ENCODE results near the gene PTPRD.
"Not testable (repeated sequence)": the region's sequence is repeated elsewhere in the genome, so short reads cannot be mapped to it uniquely, and the experiment has no call there.

The PTPRD gene

DNA sequence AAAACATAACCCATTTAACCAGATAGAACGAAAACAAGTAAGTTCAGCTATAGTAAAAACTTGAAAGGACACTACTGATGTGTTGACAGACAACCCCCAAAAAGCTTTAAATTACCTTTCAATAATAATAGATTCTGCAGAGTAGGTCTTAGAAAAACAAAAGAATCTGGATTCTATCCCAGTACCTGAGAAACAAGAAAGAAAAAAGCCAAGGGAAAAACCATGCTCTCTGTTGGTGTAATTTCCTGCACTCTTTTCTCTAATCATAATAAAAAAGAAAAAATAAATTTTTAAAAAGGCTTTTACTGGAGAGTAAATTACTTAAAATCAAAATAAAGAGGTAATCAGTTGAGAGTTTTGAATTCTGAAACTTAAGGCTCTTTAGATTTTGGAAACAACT lies 1090.4 kb downstream of the PTPRD start:
- DNase-seq (ENCODE audit: low spot score), result no peak
- no peak for FAIRE-seq

DNA sequence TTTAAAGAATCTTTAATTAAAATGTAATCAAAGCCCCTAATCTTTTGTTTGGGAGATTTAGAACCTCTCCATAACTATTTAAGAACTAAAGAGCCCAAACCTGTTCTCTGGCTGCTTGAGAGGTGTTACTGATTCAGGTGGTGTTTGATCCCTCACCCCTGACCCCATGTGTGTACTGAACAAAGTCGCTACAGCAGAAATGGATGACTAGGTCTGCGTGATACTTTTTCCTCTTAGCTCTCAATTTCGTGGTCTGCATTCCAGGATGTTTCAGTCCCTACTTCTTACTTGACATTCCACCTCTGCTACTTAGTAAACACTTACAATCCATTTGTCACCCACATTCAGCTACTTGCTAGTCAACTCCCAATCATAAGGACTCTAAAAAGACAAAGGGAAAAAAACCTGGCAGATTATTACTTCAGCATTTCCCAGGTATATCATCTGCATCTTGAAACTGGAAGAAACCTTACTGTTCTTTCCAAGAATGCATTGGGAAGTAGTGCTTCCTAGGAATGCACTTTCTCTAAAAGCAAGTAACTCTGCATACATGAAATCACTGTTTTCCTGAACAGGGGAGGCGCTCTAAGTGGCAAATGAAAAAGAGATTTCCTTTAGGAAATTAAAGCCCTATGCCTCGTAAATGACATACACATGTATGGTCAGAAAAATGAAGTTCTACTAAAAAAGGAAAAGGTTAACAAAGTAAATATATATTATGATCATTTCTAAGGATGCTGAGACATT lies 1091.6 kb downstream of the PTPRD start:
- DNase-seq (ENCODE audit: low spot score) (no peak), FAIRE-seq (no peak)

GRCh38 chr9:9504869-9505268 lies 1107.9 kb downstream of the PTPRD start:
- DNase-seq (ENCODE audit: low spot score), result no peak

DNA sequence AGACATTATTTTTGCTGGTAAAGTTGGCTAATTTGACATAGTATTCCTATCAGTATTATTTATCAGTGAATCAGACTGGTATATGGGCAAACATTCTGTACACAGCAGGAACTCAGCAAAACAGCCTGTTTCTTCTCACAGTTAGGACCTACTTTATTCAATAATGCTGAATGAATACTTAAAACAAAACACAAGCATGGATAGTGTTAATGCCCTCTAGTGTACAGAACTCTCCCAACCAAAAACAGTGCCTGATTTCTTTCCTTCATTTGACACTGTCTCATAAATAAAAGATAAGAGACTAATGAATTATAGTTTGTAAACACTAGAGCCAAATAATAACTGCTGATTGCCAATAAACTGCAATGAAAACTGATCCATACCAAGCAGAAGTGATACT lies 1113.3 kb downstream of the PTPRD start:
- no peak for DNase-seq (ENCODE audit: low spot score)
- FAIRE-seq, result no peak

More at GRCh38 chr9:9504869-9505268, 1107.9 kb downstream of the PTPRD start:
- FAIRE-seq, result no peak

- FAIRE-seq (no peak), DNase-seq (ENCODE audit: low spot score) (no peak)
Measured at GRCh38 chr9:9498846-9499245, 1114.0 kb downstream of the PTPRD start.

GRCh38 chr9:9498128-9498527 lies 1114.7 kb downstream of the PTPRD start:
- no peak for FAIRE-seq

DNA sequence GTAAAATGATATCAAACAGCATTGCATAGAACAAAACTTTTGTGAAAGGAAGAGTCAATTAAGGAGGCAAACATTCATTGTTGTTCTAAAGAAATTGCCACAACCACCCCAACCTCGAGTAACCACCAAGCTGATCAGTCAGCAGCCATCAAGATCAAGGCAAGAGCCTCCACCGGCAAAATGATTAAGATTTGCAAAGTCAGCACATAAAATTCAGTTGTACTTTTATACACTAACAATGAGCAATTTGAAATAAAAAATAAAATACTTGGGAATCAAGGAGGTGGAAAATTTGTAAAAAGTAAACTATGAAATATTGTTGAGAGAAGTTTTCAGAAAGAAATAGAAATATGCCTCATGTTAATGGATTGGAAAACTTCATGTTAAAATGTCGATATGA lies 1118.5 kb downstream of the PTPRD start:
- DNase-seq (ENCODE audit: low spot score) (no peak), FAIRE-seq (no peak)

More at GRCh38 chr9:9498128-9498527, 1114.7 kb downstream of the PTPRD start:
- DNase-seq (ENCODE audit: low spot score), result no peak

- DNase-seq (ENCODE audit: low spot score), result no peak
- FAIRE-seq, result no peak
Measured at GRCh38 chr9:9492506-9492905, 1120.3 kb downstream of the PTPRD start.

DNA sequence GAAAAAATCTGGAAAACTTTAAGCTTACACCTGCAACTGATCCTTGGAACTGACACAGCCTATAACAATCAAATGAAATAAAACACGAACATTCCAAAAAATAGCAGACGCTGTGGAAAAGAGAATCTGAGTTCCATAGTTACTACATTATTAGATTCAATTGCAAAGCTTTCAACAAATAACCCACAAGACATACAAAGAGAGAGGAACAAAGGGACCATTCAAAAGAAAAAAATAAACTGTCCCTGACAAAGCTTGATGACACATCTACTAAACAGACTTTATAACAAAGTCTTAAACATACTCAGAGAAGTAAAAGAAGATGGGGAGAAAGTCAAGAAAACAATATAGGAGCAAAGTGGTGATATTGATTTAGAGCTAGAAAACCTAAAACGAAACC lies 1123.6 kb downstream of the PTPRD start:
- no peak for FAIRE-seq
- DNase-seq (ENCODE audit: low spot score), result no peak

- no peak for FAIRE-seq
- no peak for DNase-seq (ENCODE audit: low spot score)
Measured at GRCh38 chr9:9483175-9483574, 1129.6 kb downstream of the PTPRD start.

- no peak for FAIRE-seq
- DNase-seq (ENCODE audit: low spot score), result no peak
Measured at GRCh38 chr9:9478741-9479140, 1134.1 kb downstream of the PTPRD start.

GRCh38 chr9:9469271-9469670 lies 1143.5 kb downstream of the PTPRD start:
- no peak for FAIRE-seq
- no peak for DNase-seq (ENCODE audit: low spot score)

- FAIRE-seq; DNase-seq (ENCODE audit: low spot score): not testable (repeated sequence)
Measured at GRCh38 chr9:9441874-9442273, 1170.9 kb downstream of the PTPRD start.

DNA sequence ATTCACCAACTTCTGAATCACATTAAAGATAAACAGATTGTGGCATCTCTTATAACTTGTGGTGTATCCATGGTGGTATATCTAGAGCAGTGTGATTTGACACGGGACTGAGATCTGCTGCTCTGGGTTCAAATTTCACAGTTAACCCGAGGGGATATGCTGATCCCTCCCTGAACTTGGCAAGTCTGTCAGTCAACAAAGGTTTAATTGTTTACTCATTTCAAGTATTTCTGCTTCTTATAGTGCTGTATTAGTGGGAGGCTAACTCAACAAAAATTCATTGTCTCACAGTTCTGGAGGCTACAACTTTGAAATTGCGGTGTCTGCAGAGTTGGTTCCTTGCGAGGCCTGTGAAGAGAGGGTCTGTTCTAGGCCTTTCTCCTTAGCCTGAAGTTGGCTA lies 1175.2 kb downstream of the PTPRD start:
- FAIRE-seq (no peak), DNase-seq (ENCODE audit: low spot score) (no peak)

DNA sequence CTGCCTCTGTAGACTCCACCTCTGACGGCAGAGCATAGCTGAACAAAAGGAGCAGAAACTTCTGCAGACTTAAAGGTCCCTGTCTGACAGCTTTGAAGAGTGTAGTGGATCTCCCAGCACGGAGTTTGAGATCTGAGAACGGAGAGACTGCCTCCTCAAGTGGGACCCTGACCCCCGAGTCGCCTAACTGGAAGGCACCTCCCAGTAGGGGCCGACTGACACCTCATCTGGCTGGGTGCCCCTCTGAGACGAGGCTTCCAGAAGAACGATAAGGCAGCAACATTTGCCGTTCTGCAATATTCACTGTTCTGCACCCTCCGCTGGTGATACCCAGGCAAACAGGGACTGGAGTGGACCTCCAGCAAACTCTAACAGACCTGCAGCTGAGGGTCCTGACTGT lies 1186.3 kb downstream of the PTPRD start:
- FAIRE-seq, result not testable (repeated sequence)

DNA sequence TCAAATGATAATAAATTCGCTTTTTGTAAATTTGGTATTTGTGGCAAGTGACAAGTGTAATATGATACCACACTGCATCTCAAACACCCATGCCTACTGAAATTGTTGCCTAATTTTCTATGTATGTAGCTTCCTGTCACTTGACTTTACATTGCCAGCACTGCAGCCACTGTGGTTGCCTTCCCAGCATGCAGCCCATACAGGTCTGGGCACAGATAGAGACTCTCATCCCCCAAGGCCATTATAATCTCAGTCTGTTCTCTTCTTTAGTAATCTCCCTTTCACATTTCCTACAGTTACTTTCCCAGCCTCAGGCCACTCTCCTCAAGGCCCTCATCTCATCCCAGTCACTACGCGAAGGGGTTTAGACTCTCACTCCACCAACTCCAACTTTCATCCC lies 1200.6 kb downstream of the PTPRD start:
- DNase-seq (ENCODE audit: low spot score), result no peak
- no peak for FAIRE-seq

More for the DNA sequence above, 1186.3 kb downstream of the PTPRD start:
- DNase-seq (ENCODE audit: low spot score), result not testable (repeated sequence)

DNA sequence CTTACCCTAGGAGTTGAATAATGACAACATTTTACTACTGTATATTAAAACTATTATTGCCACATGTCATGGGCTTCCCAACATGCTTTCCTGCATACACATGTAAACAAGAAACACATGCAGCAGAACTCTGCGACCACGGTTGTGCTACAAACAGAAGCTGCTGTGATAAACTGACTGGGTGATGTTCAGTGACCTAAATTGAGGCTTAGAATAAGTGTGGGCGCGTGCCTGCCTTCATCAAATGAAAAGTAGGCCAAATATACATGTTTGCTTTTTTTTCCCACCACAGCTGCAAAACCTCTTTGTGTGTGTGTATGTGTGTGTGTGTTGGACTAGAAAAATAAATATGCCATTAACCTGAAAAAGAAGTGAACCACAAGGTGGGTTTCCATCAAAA lies 1202.1 kb downstream of the PTPRD start:
- FAIRE-seq (no peak), DNase-seq (ENCODE audit: low spot score) (no peak)

DNA sequence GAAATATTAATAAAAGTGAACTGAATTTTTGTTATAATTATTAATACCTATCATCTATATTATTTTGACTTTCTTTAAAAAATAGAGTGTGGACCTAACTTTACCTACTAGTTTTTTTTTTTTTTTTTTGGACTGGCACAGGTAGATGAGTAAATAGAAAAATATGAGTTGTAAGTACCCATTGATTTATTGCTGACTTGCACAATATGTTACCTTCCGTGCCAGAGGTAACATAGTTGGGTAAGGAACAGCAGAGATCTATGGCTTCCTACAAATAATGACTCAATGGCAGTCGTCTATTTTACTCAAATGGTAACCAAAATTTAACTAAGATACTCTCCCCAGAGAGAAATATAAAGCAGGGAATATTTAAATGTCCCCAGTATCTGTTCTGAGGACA lies 1212.8 kb downstream of the PTPRD start:
- DNase-seq (ENCODE audit: low spot score) (no peak), FAIRE-seq (no peak)

GRCh38 chr9:9396518-9396917 lies 1216.3 kb downstream of the PTPRD start:
- FAIRE-seq (no peak), DNase-seq (ENCODE audit: low spot score) (no peak)

GRCh38 chr9:9395539-9395938 lies 1217.3 kb downstream of the PTPRD start:
- FAIRE-seq, result no peak
- DNase-seq (ENCODE audit: low spot score), result no peak

DNA sequence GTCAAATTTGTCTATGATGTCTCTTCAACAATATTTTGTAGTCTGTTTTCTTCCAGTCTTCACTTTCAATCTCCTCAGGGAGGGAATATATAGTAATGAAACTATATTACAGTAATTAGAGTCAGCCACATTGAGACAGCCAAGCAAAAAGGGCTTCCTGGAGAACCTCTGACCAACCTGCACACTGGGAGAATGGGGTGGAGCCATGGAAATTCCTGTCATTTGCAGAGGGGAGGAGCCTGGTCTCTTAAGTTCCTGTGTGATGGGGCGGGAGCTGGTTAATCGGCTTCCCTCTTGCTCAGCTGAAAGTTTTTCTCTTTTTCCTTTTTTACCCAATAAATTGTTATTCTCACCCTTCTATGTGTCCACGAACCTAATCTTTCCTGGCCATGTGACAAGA lies 1220.0 kb downstream of the PTPRD start:
- no peak for FAIRE-seq
- DNase-seq (ENCODE audit: low spot score), result no peak

DNA sequence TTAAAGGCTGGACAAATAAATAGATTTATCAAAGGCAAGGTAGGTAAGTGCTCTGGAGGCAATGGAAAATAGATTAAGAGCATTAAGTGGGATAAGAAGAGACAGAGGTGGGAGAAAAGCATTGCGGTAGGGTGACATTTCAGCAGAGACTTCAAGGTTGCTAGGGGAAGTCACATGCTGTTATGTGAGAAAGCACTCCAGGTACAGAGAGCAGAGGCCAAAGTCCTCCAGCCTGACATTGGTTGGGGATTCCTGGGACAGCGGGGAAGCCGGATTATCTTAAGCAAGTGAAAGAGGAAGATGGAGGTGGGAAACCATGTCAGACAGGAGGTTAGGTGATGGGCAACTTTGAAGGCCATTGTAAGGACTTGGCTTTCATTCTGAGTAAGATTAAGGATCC lies 1222.9 kb downstream of the PTPRD start:
- FAIRE-seq, result no peak
- no peak for DNase-seq (ENCODE audit: low spot score)

DNA sequence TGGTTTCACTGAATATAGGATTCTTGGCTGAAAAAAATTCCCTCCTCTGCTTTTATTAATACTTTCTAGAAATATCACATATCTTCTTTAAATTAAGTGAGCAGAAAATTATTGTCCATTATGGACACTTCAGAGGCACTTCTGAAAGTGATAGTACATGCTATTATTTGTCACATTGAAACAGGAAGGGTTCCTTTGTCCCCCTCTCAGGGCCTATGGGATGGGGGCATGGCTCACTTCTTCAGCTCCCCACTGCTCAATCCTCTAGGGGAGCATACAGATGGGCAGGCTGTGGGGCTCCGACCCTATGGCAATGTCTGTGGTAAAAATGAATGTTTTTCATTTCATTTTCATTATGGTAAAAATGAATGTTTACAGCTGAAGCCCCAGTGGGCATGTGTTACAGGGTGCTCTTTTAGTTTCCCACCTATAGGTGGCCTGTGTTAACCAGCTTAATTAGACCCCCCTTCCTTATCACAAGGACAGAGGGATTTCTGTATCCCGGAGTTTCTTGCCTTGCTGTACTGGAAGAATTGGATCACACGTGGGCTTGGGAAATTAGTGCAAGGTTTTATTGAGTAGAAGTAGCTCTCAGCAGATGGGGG lies 1225.2 kb downstream of the PTPRD start:
- no peak for FAIRE-seq
- no peak for DNase-seq (ENCODE audit: low spot score)
